Stimulated activated CD4-positive, alpha-beta T cell treated with anti-CD3 and anti-CD28 coated beads, Interleukin-1b, Interleukin-23, amount 100 ng/mL, for 1 hour (primary cell): ENCODE data around the gene TTC34.
"Not testable (repeated sequence)": the region's sequence is repeated elsewhere in the genome, so short reads cannot be mapped to it uniquely, and the experiment has no call there.

Source experiments
- DNase-seq, 2 donors: peaks; one replicate each; pipeline ENCODE4 v3.0.0-alpha.2; 2020; ENCODE audit warnings: low read depth in 2 of 2

TTC34 gene

DNA sequence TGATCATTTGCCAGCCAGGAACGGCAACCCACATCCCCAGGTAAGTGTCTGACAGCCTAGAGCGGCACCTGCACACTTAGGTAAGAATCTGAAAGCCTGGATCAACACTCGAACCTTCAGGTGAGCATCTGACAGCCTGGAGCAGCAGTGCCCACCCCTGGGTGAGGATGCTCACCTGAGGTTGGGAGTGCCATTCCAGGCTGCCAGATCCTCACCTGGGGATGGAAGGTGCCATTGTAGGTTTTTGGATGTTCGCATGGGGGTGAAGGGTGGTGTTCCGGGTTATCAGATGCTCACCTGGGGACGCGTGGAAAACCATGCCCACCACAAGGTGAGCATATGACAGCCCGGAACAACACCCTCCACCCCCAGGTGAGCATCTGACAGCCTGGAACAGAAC, 33.4 kb downstream of the TTC34 start:
- DNase-seq: not testable (repeated sequence)

DNA sequence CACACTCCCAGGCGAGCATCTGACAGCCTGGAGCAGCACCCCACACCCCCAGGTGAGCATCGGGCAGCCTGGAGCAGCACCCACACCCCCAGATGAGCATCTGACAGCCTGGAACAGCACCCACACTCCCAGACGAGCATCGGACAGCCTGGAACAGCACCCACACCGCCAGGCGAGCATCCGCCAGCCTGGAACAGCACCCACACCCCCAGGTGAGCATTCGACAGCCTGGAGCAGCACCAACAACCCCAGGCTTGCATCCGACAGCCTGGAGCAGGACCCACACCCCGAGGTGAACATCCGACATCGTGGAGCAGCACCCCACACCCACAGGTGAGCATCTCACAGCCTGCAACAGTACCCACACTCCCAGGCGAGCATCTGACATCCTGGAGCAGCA, 42.1 kb downstream of the TTC34 start:
- not testable (repeated sequence) for DNase-seq

DNA sequence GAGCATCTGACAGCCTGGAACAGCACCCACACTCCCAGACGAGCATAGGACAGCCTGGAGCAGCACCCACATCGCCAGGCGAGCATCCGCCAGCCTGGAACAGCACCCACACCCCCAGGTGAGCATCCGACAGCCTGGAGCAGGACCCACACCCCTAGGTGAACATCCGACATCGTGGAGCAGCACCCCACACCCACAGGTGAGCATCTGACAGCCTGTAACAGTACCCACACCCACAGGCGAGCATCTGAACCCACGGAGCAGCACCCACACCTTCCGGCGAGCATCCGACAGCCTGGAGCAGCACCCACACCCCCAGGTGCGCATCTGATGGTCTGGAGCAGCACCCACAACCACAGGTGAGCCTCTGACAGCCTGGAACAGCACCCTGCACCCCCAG, 44.0 kb downstream of the TTC34 start:
- DNase-seq: not testable (repeated sequence)

DNA sequence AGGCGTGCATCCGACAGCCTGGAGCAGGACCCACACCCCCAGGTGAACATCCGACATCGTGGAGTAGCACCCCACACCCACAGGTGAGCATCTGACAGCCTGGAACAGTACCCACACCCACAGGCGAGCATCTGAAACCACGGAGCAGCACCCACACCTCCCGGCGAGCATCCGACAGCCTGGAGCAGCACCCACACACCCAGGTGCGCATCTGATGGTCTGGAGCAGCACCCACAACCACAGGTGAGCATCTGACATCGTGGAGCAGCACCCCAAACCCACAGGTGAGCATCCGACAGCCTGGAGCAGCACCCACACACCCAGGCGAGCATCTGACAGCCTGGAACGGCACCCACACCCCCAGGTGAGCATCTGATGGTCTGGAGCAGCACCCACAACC, 46.1 kb downstream of the TTC34 start:
- not testable (repeated sequence) for DNase-seq

DNA sequence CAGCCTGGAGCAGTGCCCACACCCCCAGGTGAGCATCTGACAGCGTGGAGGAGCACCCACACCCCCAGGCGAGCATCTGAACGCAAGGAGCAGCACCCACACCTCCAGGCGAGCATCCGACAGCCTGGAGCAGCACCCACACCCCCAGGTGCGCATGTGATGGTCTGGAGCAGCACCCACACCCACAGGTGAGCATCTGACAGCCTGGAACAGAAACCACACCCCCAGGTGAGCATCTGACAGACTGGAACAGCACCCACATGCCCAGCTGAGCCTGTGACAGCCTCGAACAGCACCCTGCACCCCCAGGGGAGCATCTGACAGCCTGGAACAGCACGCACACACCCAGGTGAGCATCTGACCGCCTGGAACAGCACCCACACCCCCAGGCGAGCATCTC, 46.9 kb downstream of the TTC34 start:
- DNase-seq: not testable (repeated sequence)

DNA sequence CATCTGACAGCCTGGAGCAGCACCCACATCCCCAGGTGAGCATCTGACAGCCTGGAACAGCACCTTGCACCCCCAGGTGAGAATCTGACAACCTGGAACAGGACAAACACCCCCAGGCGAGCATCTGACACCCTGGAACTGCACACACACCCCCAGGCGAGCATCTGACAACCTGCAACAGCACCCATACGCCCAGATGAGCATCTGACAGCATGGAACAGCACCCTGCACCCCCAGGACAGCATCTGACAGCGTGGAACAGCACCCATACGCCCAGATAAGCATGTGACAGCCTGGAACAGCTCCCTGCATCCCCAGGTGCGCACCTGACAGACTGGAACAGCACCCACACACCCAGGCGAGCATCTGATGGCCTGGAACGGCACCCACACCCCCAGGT, 49.0 kb downstream of the TTC34 start:
- DNase-seq: not testable (repeated sequence)

DNA sequence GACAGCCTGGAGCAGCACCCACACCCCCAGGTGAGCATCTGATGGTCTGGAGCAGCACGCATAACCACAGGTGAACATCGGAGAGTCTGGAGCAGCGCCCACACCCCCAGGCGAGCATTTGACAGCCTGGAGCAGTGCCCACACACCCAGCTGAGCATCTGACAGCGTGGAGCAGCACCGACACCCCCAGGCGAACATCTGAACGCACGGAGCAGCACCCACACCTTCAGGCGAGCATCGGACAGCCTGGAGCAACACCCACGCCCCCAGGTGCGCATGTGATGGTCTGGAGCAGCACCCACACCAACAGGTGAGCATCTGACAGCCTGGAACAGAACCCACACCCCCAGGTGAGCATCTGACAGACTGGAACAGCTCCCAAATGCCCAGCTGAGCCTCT, 49.6 kb downstream of the TTC34 start:
- not testable (repeated sequence) for DNase-seq

DNA sequence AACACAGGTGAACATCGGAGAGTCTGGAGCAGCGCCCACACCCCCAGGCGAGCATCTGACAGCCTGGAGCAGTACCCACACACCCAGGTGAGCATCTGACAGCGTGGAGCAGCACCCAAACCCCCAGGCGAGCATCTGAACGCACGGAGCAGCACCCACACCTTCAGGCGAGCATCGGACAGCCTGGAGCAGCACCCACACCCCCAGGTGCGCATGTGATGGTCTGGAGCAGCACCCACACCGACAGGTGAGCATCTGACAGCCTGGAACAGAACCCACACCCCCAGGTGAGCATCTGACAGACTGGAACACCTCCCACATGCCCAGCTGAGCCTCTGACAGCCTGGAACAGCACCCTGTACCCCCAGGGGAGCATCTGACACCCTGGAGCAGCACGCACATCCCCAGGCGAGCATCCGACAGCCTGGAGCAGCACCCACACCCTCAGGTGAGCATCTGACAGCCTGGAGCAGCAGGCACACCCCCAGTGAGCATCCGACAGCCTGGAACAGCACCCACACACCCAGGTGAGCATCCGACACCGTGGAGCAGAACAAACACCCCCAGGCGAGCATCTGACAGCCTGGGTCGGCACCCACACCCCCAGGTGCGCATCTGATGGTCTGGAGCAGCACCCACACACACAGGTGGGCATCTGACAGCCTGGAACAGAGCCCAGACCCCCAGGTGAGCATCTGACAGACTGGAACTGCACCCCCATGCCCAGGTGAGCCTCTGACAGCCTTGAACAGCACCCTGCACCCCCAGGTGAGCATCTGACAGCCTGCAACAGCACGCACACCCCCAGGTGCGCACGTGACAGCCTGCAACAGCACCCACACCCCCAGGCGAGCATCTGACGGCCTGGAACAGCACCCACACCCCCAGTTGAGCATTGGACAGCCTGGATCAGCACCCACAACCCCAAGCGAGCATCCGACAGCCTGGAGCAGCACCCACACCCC, 50.4 kb downstream of the TTC34 start:
- DNase-seq: not testable (repeated sequence)

DNA sequence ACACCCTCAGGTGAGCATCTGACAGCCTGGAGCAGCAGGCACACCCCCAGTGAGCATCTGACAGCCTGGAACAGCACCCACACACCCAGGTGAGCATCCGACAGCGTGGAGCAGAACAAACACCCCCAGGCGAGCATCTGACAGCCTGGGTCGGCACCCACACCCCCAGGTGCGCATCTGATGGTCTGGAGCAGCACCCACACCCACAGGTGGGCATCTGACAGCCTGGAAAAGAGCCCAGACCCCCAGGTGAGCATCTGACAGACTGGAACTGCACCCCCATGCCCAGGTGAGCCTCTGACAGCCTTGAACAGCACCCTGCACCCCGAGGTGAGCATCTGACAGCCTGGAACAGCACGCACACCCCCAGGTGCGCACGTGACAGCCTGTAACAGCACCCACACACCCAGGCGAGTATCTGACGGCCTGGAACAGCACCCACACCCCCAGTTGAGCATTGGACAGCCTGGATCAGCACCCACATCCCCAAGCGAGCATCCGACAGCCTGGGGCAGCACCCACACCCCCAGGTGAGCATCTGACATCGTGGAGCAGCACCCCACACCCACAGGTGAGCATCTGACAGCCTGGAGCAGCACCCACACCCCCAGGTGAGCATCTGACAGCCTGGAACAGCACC, 51.3 kb downstream of the TTC34 start:
- not testable (repeated sequence) for DNase-seq

DNA sequence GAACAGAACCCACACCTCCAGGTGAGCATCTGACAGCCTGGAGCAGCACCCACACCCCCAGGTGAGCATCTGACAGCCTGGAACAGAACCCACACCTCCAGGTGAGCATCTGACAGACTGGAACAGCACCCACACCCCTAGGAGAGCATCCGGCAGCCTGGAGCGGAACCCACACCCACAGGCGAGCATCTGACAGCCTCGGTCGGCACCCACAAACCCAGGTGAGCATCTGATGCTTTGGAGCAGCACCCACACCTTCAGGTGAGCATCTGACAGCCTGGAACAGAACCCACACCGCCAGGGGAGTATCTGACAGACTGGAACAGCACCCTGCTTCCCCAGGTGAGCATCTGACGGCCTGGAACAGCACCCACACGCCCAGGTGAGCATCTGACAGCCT, 52.9 kb downstream of the TTC34 start:
- DNase-seq: not testable (repeated sequence)

DNA sequence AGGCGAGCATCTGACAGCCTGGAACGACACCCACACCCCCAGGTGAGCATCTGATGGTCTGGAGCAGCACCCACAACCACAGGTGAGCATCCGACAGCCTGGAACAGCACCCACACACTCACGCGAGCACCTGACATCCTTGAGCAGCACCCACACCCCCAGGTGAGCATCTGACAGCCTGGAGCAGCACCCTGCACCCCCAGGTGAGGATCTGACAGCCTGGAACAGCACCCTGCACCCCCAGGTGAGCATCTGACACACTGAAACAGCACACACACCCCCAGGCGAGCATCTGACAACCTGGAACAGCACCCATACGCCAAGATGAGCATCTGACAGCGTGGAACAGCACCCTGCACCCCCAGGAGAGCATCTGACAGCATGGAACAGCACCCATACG, 106.7 kb downstream of the TTC34 start:
- not testable (repeated sequence) for DNase-seq

DNA sequence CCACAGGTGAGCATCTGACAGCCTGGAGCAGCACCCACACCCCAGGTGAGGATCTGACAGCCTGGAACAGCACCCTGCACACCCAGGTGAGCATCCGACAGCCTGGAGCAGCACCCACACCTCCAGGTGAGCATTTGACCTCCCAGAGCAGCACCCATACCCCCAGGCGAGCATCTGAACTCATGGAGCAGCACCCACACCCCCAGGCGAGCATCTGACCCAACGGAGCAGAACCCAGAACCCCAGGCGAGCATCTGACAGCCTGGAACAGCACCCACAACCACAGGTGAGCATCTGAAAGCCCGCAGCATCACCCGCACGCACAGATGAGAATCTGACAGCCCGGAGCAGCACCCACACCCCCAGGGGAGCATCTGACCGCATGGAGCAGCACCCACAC, 111.3 kb downstream of the TTC34 start:
- not testable (repeated sequence) for DNase-seq

DNA sequence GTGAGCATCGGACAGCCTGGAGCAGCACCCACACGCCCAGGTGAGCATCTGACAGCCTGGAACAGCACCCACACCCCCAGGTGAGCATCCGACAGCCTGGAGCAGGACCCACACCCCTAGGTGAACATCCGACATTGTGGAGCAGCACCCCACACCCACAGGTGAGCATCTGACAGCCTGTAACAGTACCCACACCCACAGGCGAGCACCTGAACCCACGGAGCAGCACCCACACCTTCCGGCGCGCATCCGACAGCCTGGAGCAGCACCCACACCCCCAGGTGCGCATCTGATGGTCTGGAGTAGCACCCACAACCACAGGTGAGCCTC, 113.2 kb downstream of the TTC34 start:
- DNase-seq: not testable (repeated sequence)

DNA sequence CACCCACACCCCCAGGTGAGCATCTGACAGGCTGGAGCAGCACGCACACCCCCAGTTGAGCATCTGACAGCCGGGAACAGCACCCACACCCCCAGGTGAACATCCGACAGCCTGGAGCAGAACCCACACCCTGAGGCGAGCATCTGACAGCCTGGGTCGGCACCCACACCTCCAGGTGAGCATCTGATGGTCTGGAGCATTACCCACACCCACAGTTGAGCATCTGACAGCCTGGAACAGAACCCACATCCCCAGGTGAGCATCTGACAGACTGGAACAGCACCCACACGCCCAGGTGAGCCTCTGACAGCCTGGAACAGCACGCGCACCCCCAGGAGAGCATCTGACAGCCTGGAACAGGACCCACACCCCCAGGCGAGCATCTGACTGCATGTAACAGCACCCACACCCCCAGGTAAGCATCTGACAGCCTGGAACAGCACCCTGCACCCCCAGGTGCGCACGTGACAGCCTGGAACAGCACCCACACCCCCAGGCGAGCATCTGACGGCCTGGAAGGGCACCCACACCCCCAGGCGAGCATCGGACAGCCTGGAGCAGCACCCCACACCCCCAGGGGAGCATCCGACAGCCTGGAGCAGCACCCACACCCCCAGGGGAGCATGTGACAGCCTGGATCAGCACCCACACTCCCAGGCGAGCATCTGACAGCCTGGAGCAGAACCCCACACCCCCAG, 113.7 kb downstream of the TTC34 start:
- not testable (repeated sequence) for DNase-seq

DNA sequence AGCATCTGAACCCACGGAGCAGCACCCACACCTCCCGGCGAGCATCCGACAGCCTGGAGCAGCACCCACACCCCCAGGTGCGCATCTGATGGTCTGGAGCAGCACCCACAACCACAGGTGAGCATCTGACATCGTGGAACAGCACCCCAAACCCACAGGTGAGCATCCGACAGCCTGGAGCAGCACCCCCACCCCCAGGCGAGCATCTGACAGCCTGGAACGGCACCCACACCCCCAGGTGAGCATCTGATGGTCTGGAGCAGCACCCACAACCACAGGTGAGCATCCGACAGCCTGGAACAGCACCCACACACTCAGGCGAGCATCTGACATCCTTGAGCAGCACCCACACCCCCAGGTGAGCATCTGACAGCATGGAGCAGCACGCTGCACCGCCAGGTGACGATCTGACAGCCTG, 114.3 kb downstream of the TTC34 start:
- DNase-seq: not testable (repeated sequence)

DNA sequence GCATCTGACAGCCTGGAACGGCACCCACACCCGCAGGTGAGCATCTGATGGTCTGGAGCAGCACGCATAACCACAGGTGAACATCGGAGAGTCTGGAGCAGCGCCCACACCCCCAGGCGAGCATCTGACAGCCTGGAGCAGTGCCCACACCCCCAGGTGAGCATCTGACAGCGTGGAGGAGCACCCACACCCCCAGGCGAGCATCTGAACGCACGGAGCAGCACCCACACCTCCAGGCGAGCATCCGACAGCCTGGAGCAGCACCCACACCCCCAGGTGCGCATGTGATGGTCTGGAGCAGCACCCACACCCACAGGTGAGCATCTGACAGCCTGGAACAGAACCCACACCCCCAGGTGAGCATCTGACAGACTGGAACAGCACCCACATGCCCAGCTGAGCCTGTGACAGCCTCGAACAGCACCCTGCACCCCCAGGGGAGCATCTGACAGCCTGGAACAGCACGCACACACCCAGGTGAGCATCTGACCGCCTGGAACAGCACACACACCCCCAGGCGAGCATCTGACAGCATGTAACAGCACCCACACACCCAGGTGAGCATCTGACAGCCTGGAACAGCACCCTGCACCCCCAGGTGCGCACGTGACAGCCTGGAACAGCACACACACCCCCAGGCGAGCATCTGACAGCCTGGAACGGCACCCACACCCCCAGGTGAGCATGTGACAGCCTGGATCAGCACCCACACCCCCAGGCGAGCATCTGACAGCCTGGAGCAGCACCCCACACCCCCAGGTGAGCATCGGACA, 115.2 kb downstream of the TTC34 start:
- DNase-seq: not testable (repeated sequence)

DNA sequence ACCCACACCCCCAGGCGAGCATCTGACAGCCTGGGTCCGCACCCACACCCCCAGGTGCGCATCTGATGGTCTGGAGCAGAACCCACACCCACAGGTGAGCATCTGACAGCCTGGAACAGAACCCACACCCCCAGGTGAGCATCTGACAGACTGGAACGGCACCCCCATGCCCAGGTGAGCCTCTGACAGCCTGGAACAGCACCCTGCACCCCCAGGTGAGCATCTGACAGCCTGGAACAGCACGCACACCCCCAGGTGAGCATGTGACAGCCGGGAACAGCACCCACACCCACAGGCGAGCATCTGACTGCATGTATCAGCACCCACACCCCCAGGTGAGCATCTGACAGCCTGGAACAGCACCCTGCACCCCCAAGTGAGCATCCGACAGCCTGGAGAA, 115.8 kb downstream of the TTC34 start:
- not testable (repeated sequence) for DNase-seq

DNA sequence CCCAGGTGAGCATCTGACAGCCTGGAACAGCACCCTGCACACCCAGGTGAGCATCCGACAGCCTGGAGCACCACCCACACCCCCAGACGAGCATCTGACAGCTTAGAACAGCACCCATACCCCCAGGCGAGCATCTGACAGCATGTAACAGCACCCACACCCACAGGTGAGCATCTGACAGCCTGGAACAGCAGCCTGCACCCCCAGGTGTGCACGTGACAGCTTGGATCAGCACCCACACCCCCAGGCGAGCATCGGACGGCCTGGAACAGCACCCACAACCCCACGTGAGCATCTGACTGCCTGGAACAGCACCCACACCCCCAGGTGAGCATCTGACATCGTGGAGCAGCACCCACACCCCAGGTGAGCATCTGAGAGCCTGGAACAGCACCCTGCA, 116.6 kb downstream of the TTC34 start:
- DNase-seq: not testable (repeated sequence)

DNA sequence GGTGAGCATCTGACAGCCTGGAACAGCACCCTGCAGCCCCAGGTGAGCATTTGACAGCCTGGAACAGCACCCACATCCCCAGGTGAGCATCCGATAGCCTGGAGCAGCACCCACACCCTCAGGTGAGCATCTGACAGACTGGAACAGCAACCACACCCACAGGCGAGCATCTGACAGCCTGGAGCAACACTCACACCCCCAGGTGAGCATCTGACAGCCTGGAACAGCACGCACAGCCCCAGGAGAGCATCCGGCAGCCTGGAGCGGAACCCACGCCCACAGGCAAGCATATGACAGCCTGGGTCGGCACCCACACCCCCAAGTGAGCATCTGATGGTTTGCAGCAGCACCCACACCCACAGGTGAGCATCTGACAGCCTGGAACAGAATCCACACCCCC, 117.5 kb downstream of the TTC34 start:
- not testable (repeated sequence) for DNase-seq

DNA sequence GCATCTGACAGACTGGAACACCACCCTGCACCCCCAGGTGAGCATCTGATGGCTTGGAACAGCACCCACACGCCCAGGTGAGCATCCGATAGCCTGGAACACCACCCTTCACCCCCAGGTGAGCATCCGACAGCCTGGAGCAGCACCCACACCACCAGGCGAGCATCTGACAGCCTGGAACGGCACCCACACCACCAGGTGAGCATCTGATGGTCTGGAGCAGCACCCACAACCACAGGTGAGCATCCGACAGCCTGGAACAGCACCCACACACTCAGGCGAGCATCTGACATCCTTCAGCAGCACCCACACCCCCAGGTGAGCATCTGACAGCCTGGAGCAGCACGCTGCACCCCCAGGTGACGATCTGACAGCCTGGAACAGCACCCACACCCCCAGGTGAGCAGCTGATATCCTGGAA, 118.2 kb downstream of the TTC34 start:
- not testable (repeated sequence) for DNase-seq

DNA sequence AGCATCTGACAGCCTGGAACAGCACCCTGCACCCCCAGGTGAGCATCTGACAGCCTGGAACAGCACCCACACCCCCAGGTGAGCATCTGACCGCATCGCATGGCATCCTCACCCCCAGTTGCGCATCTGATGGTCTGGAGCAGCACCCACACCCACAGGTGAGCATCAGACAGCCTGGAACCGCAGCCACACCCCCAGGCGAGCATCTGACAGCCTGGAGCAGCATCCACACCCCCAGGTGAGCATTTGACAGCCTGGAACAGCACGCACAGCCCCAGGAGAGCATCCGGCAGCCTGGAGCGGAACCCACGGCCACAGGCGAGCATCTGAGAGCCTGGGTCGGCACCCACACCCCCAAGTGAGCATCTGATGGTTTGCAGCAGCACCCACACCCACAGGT, 118.6 kb downstream of the TTC34 start:
- DNase-seq: not testable (repeated sequence)

DNA sequence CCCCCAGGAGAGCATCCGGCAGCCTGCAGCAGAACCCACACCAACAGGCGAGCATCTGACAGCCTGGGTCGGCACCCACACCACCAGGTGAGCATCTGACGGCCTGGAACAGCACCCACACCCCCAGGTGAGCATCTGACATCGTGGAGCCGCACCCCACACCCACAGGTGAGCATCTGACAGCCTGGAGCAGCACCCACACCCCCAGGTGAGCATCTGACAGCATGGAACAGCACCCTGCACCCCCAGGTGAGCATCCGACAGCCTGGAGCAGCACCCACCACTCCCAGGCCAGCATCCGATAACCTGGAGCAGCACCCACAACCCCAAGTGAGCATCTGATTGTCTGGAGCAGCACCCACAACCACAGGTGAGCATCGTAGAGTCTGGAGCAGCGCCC, 124.8 kb downstream of the TTC34 start:
- not testable (repeated sequence) for DNase-seq
